Common myeloid progenitor, CD34-positive (primary cell): ENCODE data around the gene ITPK1.

Experiments
- CTCF ChIA-PET: fragments of 350-600 bp; sonication (Branson Sonifier 250); formaldehyde crosslinking; loops from one replicate; lab custom pipeline; 2021; ENCODE audit warnings: antibody characterized with exemption; lab: Charles Lee
- POLR2A ChIA-PET: fragments of 350-600 bp; sonication (Branson Sonifier 250); formaldehyde crosslinking; loops from one replicate; lab custom pipeline; 2021; ENCODE audit warnings: antibody characterized with exemption; lab: Charles Lee
- DNase-seq, 3 donors: peaks; one replicate each; pipeline versions ENCODE4 v3.0.0 to v3.0.0-alpha.2; 2013
- H3K27ac ChIP-seq, 2 experiments: 1 replicate in 1 of 2; 2 replicates in 1 of 2; pipeline ENCODE4 v1.7.0; 2013; ENCODE audit warnings: inconsistent platforms in 2 of 2, low read length in 2 of 2, mild to moderate bottlenecking in 2 of 2, low read depth in 1 of 2, moderate library complexity in 1 of 2; ENCODE audit not compliant: severe bottlenecking in 2 of 2, insufficient read depth in 1 of 2, poor library complexity in 1 of 2
- H3K27me3 ChIP-seq, 5 experiments: replicated peaks in 2 of 5; 1 replicate in 3 of 5; 2 replicates in 2 of 5; pipeline versions ENCODE4 v1.6.1 to v1.7.0; 2013; ENCODE audit warnings: low read length in 4 of 5, mild to moderate bottlenecking in 2 of 5, moderate library complexity in 2 of 5, inconsistent platforms in 1 of 5; ENCODE audit not compliant: insufficient read depth in 5 of 5, control insufficient read depth in 4 of 5
- H3K36me3 ChIP-seq, 4 experiments: 1 replicate in 2 of 4; 2 replicates in 2 of 4; pipeline versions ENCODE4 v1.6.1 to v1.7.0; 2013; ENCODE audit warnings: low read length in 3 of 4, control low read depth in 1 of 4, mild to moderate bottlenecking in 1 of 4; ENCODE audit not compliant: control insufficient read depth in 4 of 4, insufficient read depth in 4 of 4
- H3K4me1 ChIP-seq, 4 experiments: 1 replicate in 3 of 4; 2 replicates in 1 of 4; pipeline versions ENCODE4 v1.6.1 to v1.7.1; 2013; ENCODE audit warnings: low read length in 3 of 4, mild to moderate bottlenecking in 3 of 4, control low read depth in 1 of 4, inconsistent platforms in 1 of 4, moderate library complexity in 1 of 4; ENCODE audit not compliant: control insufficient read depth in 4 of 4, insufficient read depth in 4 of 4; ENCODE audit errors: control extremely low read depth in 1 of 4
- H3K4me3 ChIP-seq, 7 experiments: 1 replicate in 4 of 7; 2 replicates in 3 of 7; pipeline versions ENCODE4 v1.5.1 to v1.7.0; 2013; ENCODE audit warnings: mild to moderate bottlenecking in 7 of 7, low read length in 6 of 7, moderate library complexity in 6 of 7, inconsistent platforms in 2 of 7, low read depth in 2 of 7, control low read depth in 1 of 7; ENCODE audit not compliant: insufficient read depth in 4 of 7, control insufficient read depth in 1 of 7; ENCODE audit errors: extremely low read depth in 1 of 7
- H3K9me3 ChIP-seq, 5 experiments: 1 replicate in 4 of 5; 2 replicates in 1 of 5; pipeline versions ENCODE4 v1.6.1 to v1.7.1; 2013; ENCODE audit warnings: low read length in 4 of 5, mild to moderate bottlenecking in 2 of 5, inconsistent platforms in 1 of 5, low read depth in 1 of 5, moderate library complexity in 1 of 5; ENCODE audit not compliant: control insufficient read depth in 4 of 5, insufficient read depth in 2 of 5; ENCODE audit errors: control extremely low read depth in 1 of 5
- WGBS: methylation state at CpG from one replicate; pipeline ENCODE4 v1.1.5; 2013; ENCODE audit not compliant: insufficient coverage; 5-methylcytosine and 5-hydroxymethylcytosine counted together

The ITPK1 gene

GRCh38 chr14:93054876-93055275, 60.8 kb downstream of the ITPK1 start:
- POLR2A ChIA-PET: no interaction called here

DNA sequence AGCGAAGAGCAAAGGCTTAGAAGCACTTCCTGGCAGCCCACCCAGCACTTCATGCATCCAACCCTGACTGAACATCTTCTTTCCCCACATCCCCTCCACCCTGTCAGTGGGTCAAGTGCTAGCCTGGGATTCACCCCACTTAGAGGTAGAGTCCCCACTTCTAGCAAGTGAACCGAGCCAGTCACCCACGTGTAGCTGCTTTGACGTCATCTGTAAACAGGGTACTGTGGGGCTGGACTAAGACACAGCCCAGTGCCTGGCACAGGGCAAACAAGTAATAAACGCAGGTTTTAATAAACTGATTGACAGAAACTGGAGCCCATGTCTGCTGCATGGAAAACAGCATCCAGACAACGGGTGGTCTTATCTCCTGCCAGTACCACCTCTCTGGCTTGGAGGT, 61.7 kb downstream of the ITPK1 start:
- Histone ChIP-seq H3K4me1 (peaks cover 0 to 14% (median 1%) of the 10 kb centered on the region in 4 experiments), H3K27ac (no peak overlapping the region), H3K9me3 (no peaks in the 10 kb centered on the region), H3K27me3 (no peaks in the 10 kb centered on the region), H3K36me3 (peaks cover 0 to 15% (median 9%) of the 10 kb centered on the region in 4 experiments), H3K4me3 (no peak overlapping the region)
- no peak for DNase-seq
- CTCF ChIA-PET: no interaction called here
- POLR2A ChIA-PET: no interaction called here
- 93% methylated on average over 5 of the region's 6 CpGs for WGBS

More at GRCh38 chr14:93054876-93055275, 60.8 kb downstream of the ITPK1 start:
- peaks cover 0 to 15% (median 9%) of the 10 kb centered on the region in 4 experiments for H3K36me3 ChIP-seq
- CTCF ChIA-PET: interaction anchor here (1.1 kb wide), 1 partner anchor 9 kb away, joined by 3 read pairs; no protein-coding TSS in a partner anchor
- no peak overlapping the region for H3K4me3 ChIP-seq
- DNase-seq: no peak
- H3K27ac ChIP-seq: no peak overlapping the region
- H3K9me3 ChIP-seq: no peaks in the 10 kb centered on the region
- peaks cover 0 to 12% (median 3%) of the 10 kb centered on the region in 4 experiments for H3K4me1 ChIP-seq
- WGBS: 99% methylated on average over 7 of the region's 7 CpGs
- no peaks in the 10 kb centered on the region for H3K27me3 ChIP-seq

DNA sequence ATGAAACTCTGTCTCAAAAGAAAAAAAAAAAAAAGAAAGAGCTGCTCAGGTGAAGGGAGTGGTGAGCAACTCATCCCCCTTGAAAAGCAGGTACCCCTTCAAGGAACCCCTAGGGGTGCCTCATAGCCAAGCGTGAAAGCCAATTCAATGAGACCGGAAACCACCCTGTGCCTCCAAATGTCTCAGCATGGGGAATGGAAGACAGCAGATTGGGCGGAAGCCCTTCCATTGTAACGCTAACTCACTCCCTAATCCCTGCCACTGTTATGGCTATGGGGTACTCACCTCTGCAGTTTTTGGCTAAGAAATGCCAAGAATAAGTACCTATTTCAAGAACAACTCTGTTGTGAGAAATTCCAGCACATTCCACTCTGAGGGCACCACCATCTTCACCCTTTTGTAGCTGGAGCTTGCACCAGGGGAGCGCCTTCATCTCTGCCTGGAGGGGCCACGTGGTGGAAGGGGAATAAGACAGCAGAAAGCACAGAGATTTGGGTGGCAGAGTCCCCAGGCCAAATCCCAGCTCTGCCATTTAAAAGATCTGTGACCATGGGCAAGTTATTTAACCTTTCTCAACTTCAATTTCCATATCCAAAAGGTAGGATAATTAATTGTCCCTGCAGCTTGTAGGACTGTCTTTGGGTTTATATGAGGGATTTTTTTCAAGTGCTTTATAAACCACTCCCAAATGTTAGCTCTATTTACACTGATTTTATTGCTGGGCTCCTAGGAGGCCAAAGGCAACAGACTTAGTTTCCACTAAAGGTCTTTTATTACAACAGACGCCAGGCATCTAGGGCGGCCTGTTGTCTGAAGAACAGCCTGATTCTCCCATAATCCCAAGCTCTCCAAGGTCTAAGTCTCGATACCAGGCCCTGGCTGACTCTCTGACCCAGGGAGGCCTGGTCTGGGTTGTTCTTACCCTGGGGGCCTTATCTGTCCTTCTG, 63.9 kb downstream of the ITPK1 start:
- ChIA-PET POLR2A (no interaction called here), CTCF (interaction anchor here (1.0 to 1.4 kb wide), 3 partner anchors 13 to 61 kb away, joined by 3 to 5 read pairs (median 3); no protein-coding TSS in a partner anchor)
- Histone ChIP-seq H3K36me3 (peaks cover 2 to 15% (median 9%) of the 10 kb centered on the region in 4 experiments), H3K4me1 (peaks cover 0 to 30% (median 8%) of the 10 kb centered on the region in 4 experiments), H3K27ac (no peak overlapping the region), H3K4me3 (no peak overlapping the region), H3K9me3 (no peaks in the 10 kb centered on the region), H3K27me3 (no peaks in the 10 kb centered on the region)
- DNase-seq: no peak
- WGBS: 99% methylated on average over 8 of the region's 9 CpGs

DNA sequence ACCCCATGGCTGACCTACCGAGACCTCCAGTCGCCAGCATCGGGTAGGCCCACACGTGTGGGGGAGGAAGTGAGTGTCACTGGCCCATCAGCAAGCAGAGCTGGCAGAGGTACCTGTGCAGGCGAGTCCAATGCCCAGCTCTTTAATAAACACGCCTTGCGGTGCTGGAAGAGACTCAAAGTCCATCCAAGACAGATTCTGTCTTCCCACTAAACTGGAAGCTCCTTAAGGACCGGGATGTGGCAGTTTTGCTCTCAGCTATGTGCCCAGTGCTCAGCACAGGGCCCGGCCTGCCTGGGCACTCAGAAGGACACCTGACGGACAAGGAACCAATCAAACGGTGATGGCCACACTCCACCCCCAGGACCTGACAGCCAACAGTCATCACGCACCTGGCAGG, 65.0 kb downstream of the ITPK1 start:
- POLR2A ChIA-PET: no interaction called here
- no peaks in the 10 kb centered on the region for H3K27me3 ChIP-seq
- no peak overlapping the region for H3K27ac ChIP-seq
- 94% methylated on average over 11 of the region's 12 CpGs for WGBS
- peaks cover 2 to 13% (median 7%) of the 10 kb centered on the region in 4 experiments for H3K36me3 ChIP-seq
- no peaks in the 10 kb centered on the region for H3K9me3 ChIP-seq
- DNase-seq: no peak
- no peak overlapping the region for H3K4me3 ChIP-seq
- H3K4me1 ChIP-seq: peaks cover 0 to 33% (median 15%) of the 10 kb centered on the region in 4 experiments
- CTCF ChIA-PET: interaction anchor here (1.0 to 1.4 kb wide), 5 partner anchors 12 to 62 kb away, joined by 3 to 5 read pairs (median 3); no protein-coding TSS in a partner anchor

DNA sequence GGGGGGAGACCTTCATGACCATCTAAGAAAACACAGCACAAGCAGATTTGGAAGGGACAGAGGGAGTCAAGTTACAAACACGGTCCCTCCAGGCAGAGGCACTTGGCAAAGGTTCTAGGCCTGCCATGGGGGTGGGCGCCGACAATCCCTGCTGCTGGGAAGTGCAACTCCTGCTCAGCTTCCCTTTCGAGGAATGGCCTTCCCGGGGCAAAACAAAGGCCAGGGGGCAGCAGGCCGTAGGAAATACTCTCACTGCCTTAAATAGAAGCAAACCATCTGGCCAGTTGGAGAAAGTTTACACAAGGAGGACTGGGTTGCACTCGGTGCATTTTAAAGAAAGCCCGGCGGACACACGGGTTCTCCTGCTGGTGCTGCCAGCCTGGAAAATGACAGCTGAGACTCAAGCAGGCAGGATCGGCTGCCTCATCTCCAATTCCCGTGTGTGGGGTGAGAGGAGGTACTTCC, 65.8 kb downstream of the ITPK1 start:
- no peaks in the 10 kb centered on the region for H3K9me3 ChIP-seq
- CTCF ChIA-PET: interaction anchor here (0.6 to 1.2 kb wide), 4 partner anchors 16 to 119 kb away, joined by 3 read pairs; no protein-coding TSS in a partner anchor
- POLR2A ChIA-PET: no interaction called here
- H3K4me3 ChIP-seq: no peak overlapping the region
- no peak for DNase-seq
- H3K27ac ChIP-seq: no peak overlapping the region
- WGBS: 94% methylated on average over 10 of the region's 12 CpGs
- peaks cover 0 to 41% (median 23%) of the 10 kb centered on the region in 4 experiments for H3K4me1 ChIP-seq
- no peaks in the 10 kb centered on the region for H3K27me3 ChIP-seq
- peaks cover 2 to 13% (median 7%) of the 10 kb centered on the region in 4 experiments for H3K36me3 ChIP-seq

DNA sequence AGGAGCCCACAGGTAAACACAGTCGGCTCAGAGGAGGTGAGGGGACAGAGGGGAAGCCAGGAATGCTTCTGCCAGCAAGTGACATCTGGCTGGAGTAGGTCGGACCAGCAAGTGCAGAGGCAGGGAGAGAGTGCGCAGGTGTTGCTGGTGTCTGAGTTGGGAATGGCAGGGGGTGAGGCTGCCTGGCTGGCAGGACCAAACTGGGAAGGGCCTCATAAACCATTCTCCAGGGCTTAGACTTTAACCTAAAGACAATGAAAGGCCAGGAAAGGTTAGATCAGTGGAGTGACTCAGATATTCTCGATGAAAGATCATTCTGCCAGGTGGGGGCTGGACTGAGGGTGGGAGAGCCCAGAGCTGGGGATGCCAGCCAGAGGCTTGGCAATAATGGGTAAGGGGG, 66.4 kb downstream of the ITPK1 start:
- no peak for DNase-seq
- POLR2A ChIA-PET: no interaction called here
- H3K27ac ChIP-seq: peak overlapping the region in 1 of 2 experiments; percentile 20
- peaks cover 0 to 47% (median 27%) of the 10 kb centered on the region in 4 experiments for H3K4me1 ChIP-seq
- no peaks in the 10 kb centered on the region for H3K27me3 ChIP-seq
- H3K9me3 ChIP-seq: no peaks in the 10 kb centered on the region
- 76% methylated on average over 4 of the region's 4 CpGs for WGBS
- no peak overlapping the region for H3K4me3 ChIP-seq
- CTCF ChIA-PET: interaction anchor here (0.6 kb wide), 1 partner anchor 23 kb away, joined by 3 read pairs; no protein-coding TSS in a partner anchor
- H3K36me3 ChIP-seq: peaks cover 2 to 13% (median 7%) of the 10 kb centered on the region in 4 experiments
